GM12875 (cell line): ENCODE data around the gene SCAMP4.

Experiments
- H3K4me3 ChIP-seq: one replicate; pipeline ENCODE4 v1.5.1; 2011; ENCODE audit warnings: low read depth, low read length, control low read depth
- CTCF ChIP-seq: IDR thresholded peaks from 2 replicates; pipeline ENCODE4 v1.5.1; 2011; ENCODE audit warnings: low read depth, mild to moderate bottlenecking, control low read depth, inconsistent platforms, low read length, moderate library complexity, borderline replicate concordance; ENCODE audit not compliant: insufficient read depth

The SCAMP4 gene

GRCh38 chr19:1867349-1867724 lies 37.9 kb upstream of the SCAMP4 start:
- TF ChIP-seq CTCF = no peak
- no peak overlapping the region for H3K4me3 ChIP-seq

- TF ChIP-seq CTCF = no peak
- no peak overlapping the region for H3K4me3 ChIP-seq
Measured at GRCh38 chr19:1868971-1869370, 36.2 kb upstream of the SCAMP4 start.

- no peak overlapping the region for H3K4me3 ChIP-seq
- TF ChIP-seq CTCF = no peak
Measured at GRCh38 chr19:1871140-1871597, 34.0 kb upstream of the SCAMP4 start.

GRCh38 chr19:1871630-1872029 lies 33.6 kb upstream of the SCAMP4 start:
- H3K4me3 ChIP-seq = no peak overlapping the region
- TF ChIP-seq CTCF = no peak

GRCh38 chr19:1872807-1873523 lies 32.2 kb upstream of the SCAMP4 start:
- no peak overlapping the region for H3K4me3 ChIP-seq
- no peak for TF ChIP-seq CTCF

- TF ChIP-seq CTCF = no peak
- no peak overlapping the region for H3K4me3 ChIP-seq
Measured at GRCh38 chr19:1873524-1874473, 31.4 kb upstream of the SCAMP4 start.
